ENCODE results near the gene MRPL4. TPM values are rescaled to one million over a fixed set of nuclear protein-coding genes. Genes with fewer than 3 reads are reported as not detected.

Gene MRPL4
- total RNA-seq, 2 donors from 2014 or later = 28.4 to 29.9 TPM

DNA sequence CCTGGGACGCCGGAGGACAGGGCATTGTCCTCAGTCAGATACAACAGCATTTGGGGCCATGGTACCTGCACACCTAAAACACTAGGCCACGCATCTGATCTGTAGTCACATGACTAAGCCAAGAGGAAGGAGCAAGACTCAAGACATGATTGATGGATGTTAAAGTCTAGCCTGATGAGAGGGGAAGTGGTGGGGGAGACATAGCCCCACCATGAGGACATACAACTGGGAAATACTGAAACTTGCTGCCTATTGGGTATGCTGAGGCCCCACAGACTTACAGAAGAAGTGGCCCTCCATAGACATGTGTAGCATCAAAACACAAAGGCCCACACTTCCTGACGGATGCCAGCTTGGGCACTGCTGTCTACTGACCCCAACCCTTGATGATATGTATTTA lies 33.4 kb downstream of the MRPL4 start:
- H3K27ac ChIP-seq = no peak overlapping the region
- DNase-seq (ENCODE audit: low spot score) = no peak
- TF ChIP-seq, protein P1, sequence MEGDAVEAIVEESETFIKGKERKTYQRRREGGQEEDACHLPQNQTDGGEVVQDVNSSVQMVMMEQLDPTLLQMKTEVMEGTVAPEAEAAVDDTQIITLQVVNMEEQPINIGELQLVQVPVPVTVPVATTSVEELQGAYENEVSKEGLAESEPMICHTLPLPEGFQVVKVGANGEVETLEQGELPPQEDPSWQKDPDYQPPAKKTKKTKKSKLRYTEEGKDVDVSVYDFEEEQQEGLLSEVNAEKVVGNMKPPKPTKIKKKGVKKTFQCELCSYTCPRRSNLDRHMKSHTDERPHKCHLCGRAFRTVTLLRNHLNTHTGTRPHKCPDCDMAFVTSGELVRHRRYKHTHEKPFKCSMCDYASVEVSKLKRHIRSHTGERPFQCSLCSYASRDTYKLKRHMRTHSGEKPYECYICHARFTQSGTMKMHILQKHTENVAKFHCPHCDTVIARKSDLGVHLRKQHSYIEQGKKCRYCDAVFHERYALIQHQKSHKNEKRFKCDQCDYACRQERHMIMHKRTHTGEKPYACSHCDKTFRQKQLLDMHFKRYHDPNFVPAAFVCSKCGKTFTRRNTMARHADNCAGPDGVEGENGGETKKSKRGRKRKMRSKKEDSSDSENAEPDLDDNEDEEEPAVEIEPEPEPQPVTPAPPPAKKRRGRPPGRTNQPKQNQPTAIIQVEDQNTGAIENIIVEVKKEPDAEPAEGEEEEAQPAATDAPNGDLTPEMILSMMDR (IDR thresholded peaks at IDR 0.05) = no peak
- no peaks in the 10 kb centered on the region for H3K9me3 ChIP-seq
- H3K36me3 ChIP-seq = peaks cover 5% of the 10 kb centered on the region
- H3K4me1 ChIP-seq (ENCODE audit: control insufficient read depth in 1 of 2, low read depth in 2 of 2) = peaks cover 28 to 36% of the 10 kb centered on the region in 2 donors
- H3K27me3 ChIP-seq (replicated peaks; ENCODE audit: insufficient read depth) = peaks cover 3% of the 10 kb centered on the region
- ATAC-seq (ENCODE audit: insufficient number of reproducible peaks, low FRiP score, low read depth) = no peak
- H3K4me3 ChIP-seq = no peak overlapping the region

DNA sequence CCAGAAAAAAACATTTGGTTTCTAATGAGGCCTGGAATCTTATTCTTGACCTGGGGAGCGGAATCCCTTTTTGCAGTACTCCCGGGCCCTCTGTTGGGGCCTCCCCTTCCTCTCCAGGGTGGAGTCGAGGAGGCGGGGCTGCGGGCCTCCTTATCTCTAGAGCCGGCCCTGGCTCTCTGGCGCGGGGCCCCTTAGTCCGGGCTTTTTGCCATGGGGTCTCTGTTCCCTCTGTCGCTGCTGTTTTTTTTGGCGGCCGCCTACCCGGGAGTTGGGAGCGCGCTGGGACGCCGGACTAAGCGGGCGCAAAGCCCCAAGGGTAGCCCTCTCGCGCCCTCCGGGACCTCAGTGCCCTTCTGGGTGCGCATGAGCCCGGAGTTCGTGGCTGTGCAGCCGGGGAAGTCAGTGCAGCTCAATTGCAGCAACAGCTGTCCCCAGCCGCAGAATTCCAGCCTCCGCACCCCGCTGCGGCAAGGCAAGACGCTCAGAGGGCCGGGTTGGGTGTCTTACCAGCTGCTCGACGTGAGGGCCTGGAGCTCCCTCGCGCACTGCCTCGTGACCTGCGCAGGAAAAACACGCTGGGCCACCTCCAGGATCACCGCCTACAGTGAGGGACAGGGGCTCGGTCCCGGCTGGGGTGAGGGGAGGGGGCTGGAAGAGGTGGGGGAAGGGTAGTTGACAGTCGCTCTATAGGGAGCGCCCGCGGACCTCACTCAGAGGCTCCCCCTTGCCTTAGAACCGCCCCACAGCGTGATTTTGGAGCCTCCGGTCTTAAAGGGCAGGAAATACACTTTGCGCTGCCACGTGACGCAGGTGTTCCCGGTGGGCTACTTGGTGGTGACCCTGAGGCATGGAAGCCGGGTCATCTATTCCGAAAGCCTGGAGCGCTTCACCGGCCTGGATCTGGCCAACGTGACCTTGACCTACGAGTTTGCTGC lies 35.1 kb downstream of the MRPL4 start, which contains the start of gene ICAM4:
TSS of gene ICAM4 (plus strand) at position 153 of the 935 bp plus-strand sequence. CDS start at position 211, 58 bp downstream.
- TF ChIP-seq, protein P1 (IDR thresholded peaks at IDR 0.05) = no peak
- Histone ChIP-seq H3K4me1 (ENCODE audit: control insufficient read depth in 1 of 2, low read depth in 2 of 2) (peaks cover 42 to 53% of the 10 kb centered on the region in 2 donors), H3K27ac (no peak within 1 kb of the TSS), H3K36me3 (peaks cover 5% of the 10 kb centered on the region), H3K9me3 (no peaks in the 10 kb centered on the region), H3K27me3 (replicated peaks; ENCODE audit: insufficient read depth) (peaks cover 11% of the 10 kb centered on the region), H3K4me3 (peak within 1 kb of the TSS; percentile 23)
- DNase-seq (ENCODE audit: low spot score) (no peak), ATAC-seq (ENCODE audit: insufficient number of reproducible peaks, low FRiP score, low read depth) (no peak)

DNA sequence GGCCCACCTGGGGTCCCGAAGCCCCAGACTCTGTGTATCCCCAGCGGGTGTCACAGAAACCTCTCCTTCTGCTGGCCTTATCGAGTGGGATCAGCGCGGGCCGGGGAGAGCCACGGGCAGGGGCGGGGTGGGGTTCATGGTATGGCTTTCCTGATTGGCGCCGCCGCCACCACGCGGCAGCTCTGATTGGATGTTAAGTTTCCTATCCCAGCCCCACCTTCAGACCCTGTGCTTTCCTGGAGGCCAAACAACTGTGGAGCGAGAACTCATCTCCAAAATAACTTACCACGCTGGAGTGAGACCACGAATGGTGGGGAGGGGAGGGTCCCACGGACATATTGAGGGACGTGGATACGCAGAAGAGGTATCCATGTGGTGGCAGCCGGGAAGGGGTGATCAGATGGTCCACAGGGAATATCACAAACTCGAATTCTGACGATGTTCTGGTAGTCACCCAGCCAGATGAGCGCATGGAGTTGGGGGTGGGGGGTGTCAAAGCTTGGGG lies 36.7 kb downstream of the MRPL4 start:
- ATAC-seq (ENCODE audit: insufficient number of reproducible peaks, low FRiP score, low read depth) = no peak
- TF ChIP-seq, protein P1 (IDR thresholded peaks at IDR 0.05) = no peak
- peaks cover 25% of the 10 kb centered on the region for H3K27me3 ChIP-seq (replicated peaks; ENCODE audit: insufficient read depth)

DNA sequence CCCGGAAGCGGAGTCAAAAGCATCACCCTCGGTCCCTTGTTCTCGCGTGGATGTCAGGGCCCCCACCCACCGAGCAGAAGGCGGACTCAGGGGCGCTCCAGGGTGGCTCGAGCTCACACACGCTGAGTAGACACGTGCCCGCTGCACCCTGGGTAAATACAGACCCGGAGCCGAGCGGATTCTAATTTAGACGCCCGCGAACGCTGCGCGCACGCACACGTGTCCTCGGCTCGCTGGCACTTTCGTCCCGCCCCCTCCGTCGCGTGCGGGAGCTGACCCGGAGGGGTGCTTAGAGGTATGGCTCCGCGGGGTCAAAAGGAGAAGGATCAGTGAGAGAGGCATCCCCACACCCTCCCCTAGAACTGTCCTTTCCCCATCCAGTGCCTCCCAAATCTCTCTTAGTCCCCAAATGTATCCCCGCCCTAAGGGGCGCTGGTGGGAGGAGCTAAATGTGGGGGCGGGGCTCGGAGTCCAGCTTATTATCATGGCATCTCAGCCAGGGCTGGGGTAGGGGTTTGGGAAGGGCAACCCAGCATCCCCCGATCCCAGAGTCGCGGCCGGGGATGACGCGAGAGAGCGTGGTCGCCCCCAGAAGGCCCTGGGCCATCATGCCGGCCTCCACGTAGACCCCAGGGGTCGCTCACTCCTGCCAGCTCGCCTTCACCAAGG lies 37.3 kb downstream of the MRPL4 start:
- peaks cover 45 to 58% of the 10 kb centered on the region in 2 donors for H3K4me1 ChIP-seq (ENCODE audit: control insufficient read depth in 1 of 2, low read depth in 2 of 2)
- peak overlapping the region; percentile 74 for H3K4me3 ChIP-seq
- DNase-seq (ENCODE audit: low spot score) (no peak), ATAC-seq (ENCODE audit: insufficient number of reproducible peaks, low FRiP score, low read depth) (no peak)
- H3K9me3 ChIP-seq = no peaks in the 10 kb centered on the region
- peaks cover 25% of the 10 kb centered on the region for H3K27me3 ChIP-seq (replicated peaks; ENCODE audit: insufficient read depth)
- H3K27ac ChIP-seq = no peak overlapping the region
- TF ChIP-seq, protein P1 (IDR thresholded peaks at IDR 0.05) = no peak
- no peaks in the 10 kb centered on the region for H3K36me3 ChIP-seq

More for the DNA sequence above, 36.7 kb downstream of the MRPL4 start:
- H3K36me3 ChIP-seq = peaks cover 3% of the 10 kb centered on the region
- H3K4me1 ChIP-seq (ENCODE audit: control insufficient read depth in 1 of 2, low read depth in 2 of 2) = peaks cover 45 to 58% of the 10 kb centered on the region in 2 donors
- no peaks in the 10 kb centered on the region for H3K9me3 ChIP-seq
- no peak for DNase-seq (ENCODE audit: low spot score)
- H3K4me3 ChIP-seq = peak overlapping the region; percentile 74
- H3K27ac ChIP-seq = no peak overlapping the region
